ENCODE measurements around the gene PRKACA.

Gene PRKACA

GRCh38 chr19:14116525-14116917, 1.0 kb downstream of the PRKACA start:
- DNase-seq (ENCODE audit: extremely low read depth, low read depth), result no peak
- TF ChIP-seq CTCF (IDR thresholded peaks at IDR 0.05; ENCODE audit: low read depth, low read length, missing control alignments), result no peak
- H3K4me3 ChIP-seq (replicated peaks; ENCODE audit: low read depth, low read length), result peak overlapping the region; percentile 62

- peak overlapping the region; percentile 62; the same call in 1 of the 2 replicates for H3K4me3 ChIP-seq (replicated peaks; ENCODE audit: low read depth, low read length)
- no peak for DNase-seq (ENCODE audit: extremely low read depth, low read depth)
- TF ChIP-seq CTCF (IDR thresholded peaks at IDR 0.05; ENCODE audit: low read depth, low read length, missing control alignments), result no peak
These were observed 1.8 kb downstream of the PRKACA start for GRCh38 chr19:14115756-14116155.

GRCh38 chr19:14114854-14115253, 2.7 kb downstream of the PRKACA start:
- no peak for DNase-seq (ENCODE audit: extremely low read depth, low read depth)
- peak; percentile 58 for TF ChIP-seq CTCF (IDR thresholded peaks at IDR 0.05; ENCODE audit: low read depth, low read length, missing control alignments)
- no peak overlapping the region for H3K4me3 ChIP-seq (replicated peaks; ENCODE audit: low read depth, low read length)

- DNase-seq (ENCODE audit: extremely low read depth, low read depth), result no peak
- H3K4me3 ChIP-seq (replicated peaks; ENCODE audit: low read depth, low read length), result no peak overlapping the region
- TF ChIP-seq CTCF (IDR thresholded peaks at IDR 0.05; ENCODE audit: low read depth, low read length, missing control alignments), result no peak
These were observed 3.1 kb downstream of the PRKACA start for GRCh38 chr19:14114439-14114838.

GRCh38 chr19:14113762-14114414, 3.7 kb downstream of the PRKACA start:
- no peak overlapping the region for H3K4me3 ChIP-seq (replicated peaks; ENCODE audit: low read depth, low read length)
- TF ChIP-seq CTCF (IDR thresholded peaks at IDR 0.05; ENCODE audit: low read depth, low read length, missing control alignments), result peak; percentile 40
- DNase-seq (ENCODE audit: extremely low read depth, low read depth), result no peak

GRCh38 chr19:14112809-14113385, 4.7 kb downstream of the PRKACA start:
- DNase-seq (ENCODE audit: extremely low read depth, low read depth), result no peak
- H3K4me3 ChIP-seq (replicated peaks; ENCODE audit: low read depth, low read length), result no peak overlapping the region
- TF ChIP-seq CTCF (IDR thresholded peaks at IDR 0.05; ENCODE audit: low read depth, low read length, missing control alignments), result no peak

All from HFF-Myc (cell line).